ENCODE results near the gene BCAT1. TPM values are rescaled to one million over a fixed set of nuclear protein-coding genes. Genes with fewer than 3 reads are reported as not detected.

The BCAT1 gene
- total RNA-seq, 1 donor from 2014 or later, result 35.3 TPM

DNA sequence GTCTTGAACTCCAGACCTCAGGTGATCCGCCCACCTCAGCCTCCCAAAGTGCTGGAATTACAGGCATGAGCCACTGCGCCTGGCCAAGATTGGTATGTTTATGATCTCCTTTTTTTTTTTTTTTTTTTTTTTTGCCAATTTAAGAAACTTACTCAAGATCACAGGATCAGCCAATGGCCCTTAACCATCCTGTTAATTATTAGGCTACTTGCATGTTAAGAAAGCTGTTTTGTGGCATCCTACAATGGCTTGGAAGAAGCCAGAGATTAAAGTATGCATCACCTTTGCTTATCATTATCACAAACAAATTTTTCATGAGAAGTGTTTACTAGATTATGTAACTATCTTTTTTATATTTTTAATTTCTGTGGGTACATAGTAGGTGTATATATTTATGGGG is 140.2 kb downstream of the BCAT1 start:
- DNase-seq (ENCODE audit: low read depth), result no peak
- no peak for FAIRE-seq
- H3K4me3 ChIP-seq (ENCODE audit: low read depth, low read length), result no peak overlapping the region
- H3K27me3 ChIP-seq (ENCODE audit: control insufficient read depth, insufficient read depth, low read length), result no peaks in the 10 kb centered on the region
- TF ChIP-seq, protein P1, sequence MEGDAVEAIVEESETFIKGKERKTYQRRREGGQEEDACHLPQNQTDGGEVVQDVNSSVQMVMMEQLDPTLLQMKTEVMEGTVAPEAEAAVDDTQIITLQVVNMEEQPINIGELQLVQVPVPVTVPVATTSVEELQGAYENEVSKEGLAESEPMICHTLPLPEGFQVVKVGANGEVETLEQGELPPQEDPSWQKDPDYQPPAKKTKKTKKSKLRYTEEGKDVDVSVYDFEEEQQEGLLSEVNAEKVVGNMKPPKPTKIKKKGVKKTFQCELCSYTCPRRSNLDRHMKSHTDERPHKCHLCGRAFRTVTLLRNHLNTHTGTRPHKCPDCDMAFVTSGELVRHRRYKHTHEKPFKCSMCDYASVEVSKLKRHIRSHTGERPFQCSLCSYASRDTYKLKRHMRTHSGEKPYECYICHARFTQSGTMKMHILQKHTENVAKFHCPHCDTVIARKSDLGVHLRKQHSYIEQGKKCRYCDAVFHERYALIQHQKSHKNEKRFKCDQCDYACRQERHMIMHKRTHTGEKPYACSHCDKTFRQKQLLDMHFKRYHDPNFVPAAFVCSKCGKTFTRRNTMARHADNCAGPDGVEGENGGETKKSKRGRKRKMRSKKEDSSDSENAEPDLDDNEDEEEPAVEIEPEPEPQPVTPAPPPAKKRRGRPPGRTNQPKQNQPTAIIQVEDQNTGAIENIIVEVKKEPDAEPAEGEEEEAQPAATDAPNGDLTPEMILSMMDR (IDR thresholded peaks at IDR 0.05; ENCODE audit: insufficient read depth, low read length, severe bottlenecking), result no peak
- H3K36me3 ChIP-seq (ENCODE audit: control insufficient read depth, insufficient read depth, low read length), result no peaks in the 10 kb centered on the region

- no peaks in the 10 kb centered on the region for H3K36me3 ChIP-seq (ENCODE audit: control insufficient read depth, insufficient read depth, low read length)
- H3K4me3 ChIP-seq (ENCODE audit: low read depth, low read length), result no peak overlapping the region
- no peak for DNase-seq (ENCODE audit: low read depth)
- FAIRE-seq, result no peak
- TF ChIP-seq, protein P1 (IDR thresholded peaks at IDR 0.05; ENCODE audit: insufficient read depth, low read length, severe bottlenecking), result no peak
- H3K27me3 ChIP-seq (ENCODE audit: control insufficient read depth, insufficient read depth, low read length), result no peaks in the 10 kb centered on the region
These were observed 142.5 kb downstream of the BCAT1 start for GRCh38 chr12:24806386-24806785.

- no peak for FAIRE-seq
- H3K4me3 ChIP-seq (ENCODE audit: low read depth, low read length), result no peak overlapping the region
- TF ChIP-seq, protein P1 (IDR thresholded peaks at IDR 0.05; ENCODE audit: insufficient read depth, low read length, severe bottlenecking), result no peak
- H3K36me3 ChIP-seq (ENCODE audit: control insufficient read depth, insufficient read depth, low read length), result no peaks in the 10 kb centered on the region
- DNase-seq (ENCODE audit: low read depth), result no peak
- H3K27me3 ChIP-seq (ENCODE audit: control insufficient read depth, insufficient read depth, low read length), result no peaks in the 10 kb centered on the region
These were observed 145.3 kb downstream of the BCAT1 start for GRCh38 chr12:24803430-24804245.

GRCh38 chr12:24798335-24798734 is 150.6 kb downstream of the BCAT1 start:
- DNase-seq (ENCODE audit: low read depth) (no peak), FAIRE-seq (no peak)
- Histone ChIP-seq H3K36me3 (ENCODE audit: control insufficient read depth, insufficient read depth, low read length) (no peaks in the 10 kb centered on the region), H3K4me3 (ENCODE audit: low read depth, low read length) (no peak overlapping the region), H3K27me3 (ENCODE audit: control insufficient read depth, insufficient read depth, low read length) (no peaks in the 10 kb centered on the region)
- TF ChIP-seq, protein P1 (IDR thresholded peaks at IDR 0.05; ENCODE audit: insufficient read depth, low read length, severe bottlenecking), result no peak

DNA sequence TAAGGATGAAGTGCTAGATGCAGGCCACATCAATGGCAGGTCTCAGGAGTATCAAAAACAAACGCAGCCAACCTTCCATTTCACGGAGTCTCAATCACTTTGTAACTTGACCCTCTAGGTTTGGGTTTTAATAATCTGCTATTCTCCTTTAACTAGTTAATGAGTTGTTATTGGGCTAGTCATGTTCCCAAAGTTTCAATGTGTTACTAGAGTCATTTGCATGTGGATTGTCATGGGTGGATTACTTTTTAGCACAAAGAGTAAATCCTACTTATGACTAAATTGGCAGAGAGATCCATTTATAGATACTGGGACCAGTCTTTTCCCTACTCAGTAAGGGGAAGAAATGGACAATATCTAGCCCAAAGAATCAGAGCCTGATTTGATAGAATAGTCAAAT is 151.0 kb downstream of the BCAT1 start:
- H3K36me3 ChIP-seq (ENCODE audit: control insufficient read depth, insufficient read depth, low read length), result no peaks in the 10 kb centered on the region
- H3K4me3 ChIP-seq (ENCODE audit: low read depth, low read length), result no peak overlapping the region
- TF ChIP-seq, protein P1 (IDR thresholded peaks at IDR 0.05; ENCODE audit: insufficient read depth, low read length, severe bottlenecking), result no peak

GRCh38 chr12:24796876-24797275 is 152.0 kb downstream of the BCAT1 start:
- no peaks in the 10 kb centered on the region for H3K36me3 ChIP-seq (ENCODE audit: control insufficient read depth, insufficient read depth, low read length)
- DNase-seq (ENCODE audit: low read depth) (no peak), FAIRE-seq (no peak)
- TF ChIP-seq, protein P1 (IDR thresholded peaks at IDR 0.05; ENCODE audit: insufficient read depth, low read length, severe bottlenecking), result no peak
- H3K27me3 ChIP-seq (ENCODE audit: control insufficient read depth, insufficient read depth, low read length), result no peaks in the 10 kb centered on the region
- no peak overlapping the region for H3K4me3 ChIP-seq (ENCODE audit: low read depth, low read length)

More for the DNA sequence above, 151.0 kb downstream of the BCAT1 start:
- H3K27me3 ChIP-seq (ENCODE audit: control insufficient read depth, insufficient read depth, low read length), result no peaks in the 10 kb centered on the region
- no peak for DNase-seq (ENCODE audit: low read depth)
- FAIRE-seq, result no peak

Data from bronchial epithelial cell (primary cell).